Neural progenitor cell (in vitro differentiated cells): ENCODE data around the gene DIAPH3.
A peak's percentile ranks its signal among the peaks of the same experiment; 100 is the strongest.

Experiments
- CTCF ChIP-seq: fragments of 200-600 bp; sonication (generic); IDR thresholded peaks from 2 replicates; pipeline ENCODE4 v1.5.1; 2017; ENCODE audit warnings: antibody characterized with exemption, mild to moderate bottlenecking
- EZH2 ChIP-seq: fragments of 200-600 bp; sonication (generic); IDR thresholded peaks from 2 replicates; pipeline ENCODE4 v1.6.1; 2017; ENCODE audit warnings: antibody characterized with exemption, mild to moderate bottlenecking, moderate library complexity
- EZH2phosphoT487 ChIP-seq: fragments of 200-600 bp; sonication (generic); IDR thresholded peaks from 2 replicates; pipeline ENCODE4 v1.6.1; 2017; ENCODE audit warnings: antibody characterized with exemption

- TF ChIP-seq EZH2, result no peak
- TF ChIP-seq CTCF, result peak; percentile 7
- no peak for TF ChIP-seq EZH2phosphoT487
Measured at GRCh38 chr13:60211548-60211947, 47.8 kb upstream of the DIAPH3 start.
